Measurements from ENCODE around the gene NXPH3. TPM values are rescaled to one million over a fixed set of nuclear protein-coding genes. Genes with fewer than 3 reads are reported as not detected.

The NXPH3 gene
- total and polyA plus RNA-seq, 2 donors (not counting 1 experiment from before 2014, with no cell fraction given): not detected

DNA sequence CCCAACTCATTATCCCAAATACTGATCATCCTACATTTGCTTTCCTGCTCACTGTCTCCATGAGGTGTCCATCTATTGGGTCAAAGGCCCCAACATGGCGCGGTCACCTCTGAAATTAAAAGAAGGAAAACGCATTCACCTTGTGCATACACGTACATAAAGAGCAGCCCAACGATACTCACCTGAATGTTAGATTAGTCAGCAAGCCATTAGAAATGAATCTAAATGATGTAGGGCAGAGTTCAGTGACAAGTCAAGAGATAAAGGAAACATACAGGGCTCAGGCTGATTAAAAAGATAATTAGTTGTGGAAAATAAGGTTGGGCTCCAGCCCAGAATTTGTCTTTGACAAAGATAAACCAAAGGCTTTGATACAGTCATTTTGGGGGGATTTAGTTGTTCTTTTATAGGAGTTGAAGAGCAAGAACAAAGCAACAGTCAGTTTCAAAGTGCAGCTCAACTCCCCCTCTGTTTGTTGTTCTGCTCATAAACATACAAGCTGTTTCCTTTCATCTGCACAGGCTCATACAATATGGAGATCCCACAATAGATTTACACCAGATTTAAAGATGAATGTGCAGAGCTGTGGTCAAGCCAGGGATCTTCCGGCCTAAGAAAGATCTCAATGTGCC is 21.1 kb downstream of the NXPH3 start:
- H3K9me3 Mint-ChIP-seq (ENCODE audit: insufficient read depth): no peaks in the 10 kb centered on the region
- no peak for TF ChIP-seq EZH2 (IDR thresholded peaks at IDR 0.05; ENCODE audit: borderline replicate concordance, insufficient read depth, low read depth, low read length, poor library complexity, severe bottlenecking)
- TF ChIP-seq, protein P1, sequence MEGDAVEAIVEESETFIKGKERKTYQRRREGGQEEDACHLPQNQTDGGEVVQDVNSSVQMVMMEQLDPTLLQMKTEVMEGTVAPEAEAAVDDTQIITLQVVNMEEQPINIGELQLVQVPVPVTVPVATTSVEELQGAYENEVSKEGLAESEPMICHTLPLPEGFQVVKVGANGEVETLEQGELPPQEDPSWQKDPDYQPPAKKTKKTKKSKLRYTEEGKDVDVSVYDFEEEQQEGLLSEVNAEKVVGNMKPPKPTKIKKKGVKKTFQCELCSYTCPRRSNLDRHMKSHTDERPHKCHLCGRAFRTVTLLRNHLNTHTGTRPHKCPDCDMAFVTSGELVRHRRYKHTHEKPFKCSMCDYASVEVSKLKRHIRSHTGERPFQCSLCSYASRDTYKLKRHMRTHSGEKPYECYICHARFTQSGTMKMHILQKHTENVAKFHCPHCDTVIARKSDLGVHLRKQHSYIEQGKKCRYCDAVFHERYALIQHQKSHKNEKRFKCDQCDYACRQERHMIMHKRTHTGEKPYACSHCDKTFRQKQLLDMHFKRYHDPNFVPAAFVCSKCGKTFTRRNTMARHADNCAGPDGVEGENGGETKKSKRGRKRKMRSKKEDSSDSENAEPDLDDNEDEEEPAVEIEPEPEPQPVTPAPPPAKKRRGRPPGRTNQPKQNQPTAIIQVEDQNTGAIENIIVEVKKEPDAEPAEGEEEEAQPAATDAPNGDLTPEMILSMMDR (IDR thresholded peaks at IDR 0.05): no peak
- H4K20me1 ChIP-seq (ENCODE audit: control insufficient read depth, insufficient read depth, low read length, poor library complexity, severe bottlenecking): no peaks in the 10 kb centered on the region
- no peaks in the 10 kb centered on the region for H3K79me2 ChIP-seq (ENCODE audit: control insufficient read depth, insufficient read depth, low read length)
- H3K4me1 Mint-ChIP-seq: no peaks in the 10 kb centered on the region
- H3K4me1 ChIP-seq (ENCODE audit: control insufficient read depth in 2 of 2, insufficient read depth in 2 of 2, low read length in 2 of 2): no peaks in the 10 kb centered on the region
- no peaks in the 10 kb centered on the region for H3K9me3 ChIP-seq (ENCODE audit: control extremely low read depth in 1 of 3, control insufficient read depth in 2 of 3, insufficient read depth in 1 of 3, low read length in 2 of 3)
- no peak overlapping the region for H3K9ac ChIP-seq (ENCODE audit: low read length)
- POLR2A ChIA-PET: no interaction called here
- H3K36me3 ChIP-seq (replicated peaks in 1 of 2; ENCODE audit: control extremely low read depth in 1 of 2, control insufficient read depth in 1 of 2, extremely low read depth in 1 of 2, insufficient read depth in 2 of 2, low read length in 1 of 2): peaks cover 7 to 60% of the 10 kb centered on the region in 2 experiments
- H3K4me3 ChIP-seq (ENCODE audit: control extremely low read depth in 1 of 5, extremely low read depth in 1 of 5, insufficient read depth in 1 of 5, low read depth in 2 of 5, low read length in 4 of 5): no peak overlapping the region
- ATAC-seq (ENCODE audit: low read depth) (no peak), DNase-seq (no peak)
- 96% methylated on average over 5 of the region's 6 CpGs for WGBS (ENCODE audit: insufficient coverage)
- H3K4me2 ChIP-seq (replicated peaks; ENCODE audit: low read depth, low read length, poor library complexity, severe bottlenecking): no peak overlapping the region
- H3K4me3 Mint-ChIP-seq: no peak overlapping the region
- no peaks in the 10 kb centered on the region for H3K27me3 ChIP-seq (replicated peaks in 1 of 4; ENCODE audit: control extremely low read depth in 1 of 4, control insufficient read depth in 3 of 4, insufficient read depth in 4 of 4, low read length in 3 of 4)
- no peaks in the 10 kb centered on the region for H3K27me3 Mint-ChIP-seq
- intact Hi-C loops (cut with micrococcal nuclease): no loop called here
- H3K27ac ChIP-seq (ENCODE audit: low read length in 2 of 2): no peak overlapping the region
- no peak overlapping the region for H2AFZ ChIP-seq (ENCODE audit: insufficient read depth, low read depth, low read length, poor library complexity, severe bottlenecking)
- H3K27ac Mint-ChIP-seq: no peak overlapping the region
- CTCF ChIA-PET: interaction anchor here (1.1 kb wide), 1 partner anchor 29 kb away, joined by 3 read pairs; no protein-coding TSS in a partner anchor

GRCh38 chr17:49597436-49597835 is 21.8 kb downstream of the NXPH3 start:
- H3K4me3 Mint-ChIP-seq: no peak overlapping the region
- H3K9me3 Mint-ChIP-seq (ENCODE audit: insufficient read depth): no peaks in the 10 kb centered on the region
- no peaks in the 10 kb centered on the region for H4K20me1 ChIP-seq (ENCODE audit: control insufficient read depth, insufficient read depth, low read length, poor library complexity, severe bottlenecking)
- 100% methylated on average over 3 of the region's 4 CpGs for WGBS (ENCODE audit: insufficient coverage)
- ChIA-PET POLR2A (no interaction called here), CTCF (interaction anchor here (0.9 kb wide), 1 partner anchor 99 kb away, joined by 4 read pairs; no protein-coding TSS in a partner anchor)
- H3K27ac ChIP-seq (ENCODE audit: low read length in 2 of 2): no peak overlapping the region
- no peaks in the 10 kb centered on the region for H3K27me3 Mint-ChIP-seq
- TF ChIP-seq, protein P1 (IDR thresholded peaks at IDR 0.05): no peak
- no peak for TF ChIP-seq EZH2 (IDR thresholded peaks at IDR 0.05; ENCODE audit: borderline replicate concordance, insufficient read depth, low read depth, low read length, poor library complexity, severe bottlenecking)
- H3K27ac Mint-ChIP-seq: no peak overlapping the region
- H3K4me3 ChIP-seq (ENCODE audit: control extremely low read depth in 1 of 5, extremely low read depth in 1 of 5, insufficient read depth in 1 of 5, low read depth in 2 of 5, low read length in 4 of 5): no peak overlapping the region
- H3K4me2 ChIP-seq (replicated peaks; ENCODE audit: low read depth, low read length, poor library complexity, severe bottlenecking): no peak overlapping the region
- peaks cover 13 to 68% of the 10 kb centered on the region in 2 experiments for H3K36me3 ChIP-seq (replicated peaks in 1 of 2; ENCODE audit: control extremely low read depth in 1 of 2, control insufficient read depth in 1 of 2, extremely low read depth in 1 of 2, insufficient read depth in 2 of 2, low read length in 1 of 2)
- DNase-seq (no peak), ATAC-seq (ENCODE audit: low read depth) (no peak)
- no peaks in the 10 kb centered on the region for H3K4me1 ChIP-seq (ENCODE audit: control insufficient read depth in 2 of 2, insufficient read depth in 2 of 2, low read length in 2 of 2)
- H3K4me1 Mint-ChIP-seq: no peaks in the 10 kb centered on the region
- no peak overlapping the region for H3K9ac ChIP-seq (ENCODE audit: low read length)
- H3K79me2 ChIP-seq (ENCODE audit: control insufficient read depth, insufficient read depth, low read length): no peaks in the 10 kb centered on the region
- no peaks in the 10 kb centered on the region for H3K27me3 ChIP-seq (replicated peaks in 1 of 4; ENCODE audit: control extremely low read depth in 1 of 4, control insufficient read depth in 3 of 4, insufficient read depth in 4 of 4, low read length in 3 of 4)
- intact Hi-C loops (cut with micrococcal nuclease): no loop called here
- no peak overlapping the region for H2AFZ ChIP-seq (ENCODE audit: insufficient read depth, low read depth, low read length, poor library complexity, severe bottlenecking)
- no peaks in the 10 kb centered on the region for H3K9me3 ChIP-seq (ENCODE audit: control extremely low read depth in 1 of 3, control insufficient read depth in 2 of 3, insufficient read depth in 1 of 3, low read length in 2 of 3)

Measured in B cell (primary cell).